HepG2 (cell line): ENCODE measurements around the gene EPC2. TPM values are rescaled to one million over a fixed set of nuclear protein-coding genes. Genes with fewer than 3 reads are reported as not detected.

Experiments used
- ATAC-seq: fragments of 200-7000 bp; cut with Tn5 transposase; 3 replicates; pipeline ENCODE4 v1.9.1; 2020; ENCODE audit warnings: mild to moderate bottlenecking, moderate library complexity
- BruUV-seq: library from RNA; stranded (reverse); fragments of 400-500 nt; replicated peaks from 2 replicates; lab custom pipeline; 2021; lab: Mats Ljungman, UMichigan
- CTCF ChIA-PET: fragments of 300-600 bp; formaldehyde crosslinking; extraction: SDS; loops from one replicate; lab custom pipeline; 2021; ENCODE audit warnings: low total read pairs, inconsistent platforms, low intra/inter-chr PET ratio; lab: Yijun Ruan, JAX
- POLR2A ChIA-PET: fragments of 350-600 bp; sonication (Branson Sonifier 250); formaldehyde crosslinking; loops from one replicate; lab custom pipeline; 2020; ENCODE audit warnings: antibody characterized with exemption, inconsistent platforms; lab: Yijun Ruan, JAX
- DNase-seq: peaks from one replicate; pipeline ENCODE4 v3.0.0-alpha.2; 2015; ENCODE audit warnings: low spot score
- FAIRE-seq: peaks from 3 replicates; lab custom pipeline; 2011; peaks lifted over from hg19 to GRCh38; lab: Jason Lieb, UNC
- H2AFZ ChIP-seq: one replicate; pipeline ENCODE4 v1.6.1; 2011; ENCODE audit warnings: low read length, inconsistent platforms
- H3K27ac ChIP-seq: fragments of 300-600 bp; 3 replicates; pipeline ENCODE4 v1.8.0; 2011; ENCODE audit warnings: mixed run types, mild to moderate bottlenecking, mixed read lengths, low read length, inconsistent platforms; ENCODE audit not compliant: insufficient read depth; ENCODE audit errors: extremely low read length
- H3K27me3 ChIP-seq, 2 experiments: fragments of 200-600 bp in 1 of 2; 2 replicates in 1 of 2; 3 replicates in 1 of 2; pipeline versions ENCODE4 v1.6.0 to v1.8.0; 2011; ENCODE audit warnings: low read length in 2 of 2, mild to moderate bottlenecking in 2 of 2, moderate library complexity in 2 of 2, inconsistent platforms in 1 of 2; ENCODE audit not compliant: insufficient read depth in 2 of 2, control insufficient read depth in 1 of 2
- H3K36me3 ChIP-seq, 2 experiments: fragments of 200-600 bp in 1 of 2; replicated peaks in 1 of 2; 2 replicates in 1 of 2; 3 replicates in 1 of 2; pipeline versions ENCODE4 v1.5.1 to v1.8.0; 2011; ENCODE audit warnings: low read length in 2 of 2, inconsistent platforms in 1 of 2; ENCODE audit not compliant: insufficient read depth in 2 of 2, control insufficient read depth in 1 of 2
- H3K4me1 ChIP-seq: 2 replicates; pipeline ENCODE4 v1.5.1; 2012; ENCODE audit warnings: low read length, inconsistent platforms; ENCODE audit not compliant: insufficient read depth
- H3K4me2 ChIP-seq: 2 replicates; pipeline ENCODE4 v1.6.0; 2011; ENCODE audit warnings: low read depth, low read length, inconsistent platforms
- H3K4me3 ChIP-seq, 3 experiments: fragments of 200-600 bp in 1 of 3; sonication (generic), shearing (Covaris generic) in 1 of 3; replicated peaks in 1 of 3; 2 replicates each; pipeline ENCODE4 v1.5.1; 2011 to 2016; ENCODE audit warnings: low read length in 3 of 3, inconsistent platforms in 2 of 3, low read depth in 2 of 3, mild to moderate bottlenecking in 2 of 3, control low read depth in 1 of 3, mixed read lengths in 1 of 3; ENCODE audit not compliant: insufficient read depth in 1 of 3
- H3K79me2 ChIP-seq: one replicate; pipeline ENCODE4 v1.6.1; 2011; ENCODE audit warnings: low read length, inconsistent platforms; ENCODE audit not compliant: insufficient read depth
- H3K9ac ChIP-seq: 2 replicates; pipeline ENCODE4 v1.6.0; 2011; ENCODE audit warnings: mild to moderate bottlenecking, low read depth, low read length, inconsistent platforms; ENCODE audit not compliant: insufficient read depth
- H3K9me3 ChIP-seq: 2 replicates; pipeline ENCODE4 v1.5.1; 2012; ENCODE audit warnings: mild to moderate bottlenecking, low read length
- H4K20me1 ChIP-seq: 2 replicates; pipeline ENCODE4 v1.6.0; 2011; ENCODE audit warnings: inconsistent platforms, mild to moderate bottlenecking, low read length, moderate library complexity; ENCODE audit not compliant: insufficient read depth
- GATAD2A ChIP-seq: IDR thresholded peaks from 2 replicates; pipeline ENCODE4 v1.6.1; 2016
- MEIS2 ChIP-seq: sonication (generic); formaldehyde crosslinking; IDR thresholded peaks from 2 replicates; pipeline ENCODE4 v1.9.0; 2021; ENCODE audit warnings: mild to moderate bottlenecking, missing genetic modification reagents
- ZNF350 ChIP-seq: sonication (generic); formaldehyde crosslinking; IDR thresholded peaks from 2 replicates; pipeline ENCODE4 v1.4.0; 2020; ENCODE audit warnings: mild to moderate bottlenecking, low read depth, missing genetic modification reagents, borderline replicate concordance
- ZNF468 ChIP-seq: sonication (generic); formaldehyde crosslinking; IDR thresholded peaks from 2 replicates; pipeline ENCODE4 v1.8.0; 2022; ENCODE audit warnings: mild to moderate bottlenecking, moderate library complexity, missing genetic modification reagents
- ZNF839 ChIP-seq: sonication (generic); formaldehyde crosslinking; IDR thresholded peaks from 2 replicates; pipeline ENCODE4 v1.4.0; 2020; ENCODE audit warnings: missing genetic modification reagents, mild to moderate bottlenecking, borderline replicate concordance
- WGBS: methylation state at CpG from one replicate; pipeline ENCODE4 v1.1.6; 2017; ENCODE audit warnings: low lambda C conversion rate; 5-methylcytosine and 5-hydroxymethylcytosine counted together
- in situ Hi-C: cut with HindIII; loops from 2 replicates; pipeline ENCODE4 v1.10.0; 2017; ENCODE audit warnings: low pct_unique_long_range_greater_than_20kb; ENCODE audit not compliant: extremely low pct_ligation_motif_present
- intact Hi-C: fragments of 100-400 bp; cut with micrococcal nuclease; formaldehyde crosslinking; loops from one replicate; pipeline ENCODE4 v1.10.0; 2022; ENCODE audit not compliant: unreplicated experiment
- polyA plus RNA-seq, 8 experiments: library from polyadenylated mRNA; depleted of rRNA in 3 of 8; stranded (reverse) in 7 of 8; unstranded in 1 of 8; fragments of >200 nt; fragmentation: Illumina TruSeq in 4 of 8; extraction: Trizol in 4 of 8; gene quantifications; 2 replicates each; pipeline versions ENCODE4 v1.2.1 to v1.2.3, GENCODE V29; 2011 to 2016; ENCODE audit warnings: low read depth in 4 of 8, missing spikeins in 1 of 8, mixed read lengths in 1 of 8; ENCODE audit not compliant: insufficient read depth in 1 of 8
- total RNA-seq, 5 experiments: library from RNA; depleted of rRNA; stranded (reverse); fragments of >200 nt; fragmentation: Illumina TruSeq; extraction: Trizol; gene quantifications; 2 replicates each; pipeline ENCODE4 v1.2.3, GENCODE V29; 2016; ENCODE audit warnings: low read depth in 1 of 5
- TF ChIP-seq, protein P1 (sequence below): IDR thresholded peaks from 2 replicates; pipeline ENCODE4 v1.6.1; 2016; ENCODE audit warnings: missing genetic modification reagents, missing compliant biosample characterization
- TF ChIP-seq, protein P2 (sequence below): sonication (generic); formaldehyde crosslinking; IDR thresholded peaks from 2 replicates; pipeline ENCODE4 v1.4.0; 2020; ENCODE audit warnings: missing genetic modification reagents, borderline replicate concordance

The EPC2 gene
- total and polyA plus RNA-seq, 2 of the 13 experiments (the other 11 are each of a cell fraction or from before 2014, with no cell fraction given): 20.5 to 22.0 TPM

DNA sequence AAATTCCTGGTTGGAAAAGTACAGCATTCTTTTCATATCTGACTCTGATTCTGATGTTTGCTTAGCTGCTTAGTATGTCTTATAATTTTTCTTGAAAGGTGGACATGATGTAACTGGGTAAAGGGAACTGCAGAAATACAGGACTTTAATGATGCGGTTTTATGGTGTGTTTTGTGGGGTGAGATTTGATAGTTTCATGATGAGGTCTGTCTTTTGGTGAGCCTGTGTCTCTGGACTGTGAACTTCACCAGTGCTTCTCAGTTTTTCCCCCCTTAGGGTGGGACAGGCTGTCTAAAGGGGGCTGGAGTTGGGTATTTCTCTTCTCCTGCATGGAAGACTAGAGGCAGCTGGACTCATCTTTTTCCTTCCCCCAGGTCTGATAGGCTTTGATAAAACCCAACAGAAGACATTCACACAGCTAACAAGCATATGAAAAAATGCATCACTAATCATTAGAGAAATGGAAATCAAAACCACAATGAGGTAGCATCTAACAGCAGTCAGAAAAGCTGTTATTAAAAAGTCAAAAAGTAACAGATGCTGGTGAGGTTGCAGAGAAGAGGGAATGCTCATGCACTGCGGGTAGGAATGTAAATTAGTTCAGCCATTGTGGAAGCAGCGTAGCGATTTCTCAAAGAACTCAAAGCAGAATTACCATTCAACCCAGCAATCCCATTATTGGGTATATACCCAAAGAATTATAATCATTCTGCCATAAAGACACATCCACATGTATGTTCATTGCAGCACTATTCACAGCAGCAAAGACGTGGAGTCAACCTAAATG is 77.6 kb downstream of the EPC2 start:
- Histone ChIP-seq H3K79me2 (peaks cover 72% of the 10 kb centered on the region), H3K27me3 (no peaks in the 10 kb centered on the region), H3K9me3 (no peaks in the 10 kb centered on the region), H2AFZ (no peak overlapping the region), H3K4me1 (peaks cover 35% of the 10 kb centered on the region), H3K4me2 (no peak overlapping the region), H3K4me3 (no peak overlapping the region), H3K36me3 (peaks cover 0 to 4% of the 10 kb centered on the region in 2 experiments; a peak in 1 of 5 replicates), H3K27ac (no peak overlapping the region), H4K20me1 (peaks cover 29% of the 10 kb centered on the region), H3K9ac (no peak overlapping the region)
- 97% methylated on average over 5 of the region's 5 CpGs for WGBS
- CTCF ChIA-PET: no interaction called here
- POLR2A ChIA-PET: no interaction called here
- in situ Hi-C loops: no loop called here
- no peak for TF ChIP-seq ZNF468 (CRISPR knock-in tag)
- TF ChIP-seq ZNF839: no peak
- no peak for TF ChIP-seq ZNF350
- TF ChIP-seq, protein P1, sequence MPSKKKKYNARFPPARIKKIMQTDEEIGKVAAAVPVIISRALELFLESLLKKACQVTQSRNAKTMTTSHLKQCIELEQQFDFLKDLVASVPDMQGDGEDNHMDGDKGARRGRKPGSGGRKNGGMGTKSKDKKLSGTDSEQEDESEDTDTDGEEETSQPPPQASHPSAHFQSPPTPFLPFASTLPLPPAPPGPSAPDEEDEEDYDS (CRISPR knock-in tag): no peak
- no peak for TF ChIP-seq GATAD2A (CRISPR knock-in tag)
- no peak for DNase-seq
- BruUV-seq: TSS peak; percentile 7
- no peak for ATAC-seq
- intact Hi-C loops: no loop called here
- FAIRE-seq: no peak

DNA sequence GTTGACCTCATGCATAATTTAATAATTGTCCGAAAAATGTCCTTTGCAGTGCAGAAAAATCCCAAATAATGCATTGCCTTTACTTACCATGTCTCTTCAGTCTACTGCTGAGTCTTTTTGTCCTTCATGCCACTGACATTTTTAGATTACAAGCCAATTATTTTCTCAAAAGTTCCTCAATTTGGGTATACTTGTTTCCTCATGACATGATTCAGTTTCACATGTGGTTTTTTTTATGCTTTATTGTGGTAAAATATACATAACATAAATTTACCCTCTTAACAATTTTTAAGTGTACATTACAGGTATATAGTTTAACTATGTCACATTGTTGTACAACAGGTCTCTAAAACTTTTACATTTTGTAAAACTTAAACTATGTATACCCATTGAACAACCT is 81.0 kb downstream of the EPC2 start:
- DNase-seq (no peak), ATAC-seq (no peak), FAIRE-seq (no peak)
- intact Hi-C loops (loop anchor here (5.0 kb wide), 1 partner anchor 38 kb away; no protein-coding TSS in a partner anchor), in situ Hi-C loops (no loop called here)
- Histone ChIP-seq H3K9me3 (no peaks in the 10 kb centered on the region), H4K20me1 (peaks cover 12% of the 10 kb centered on the region), H3K36me3 (peaks cover 2 to 4% of the 10 kb centered on the region in 2 experiments; a peak in 2 of 5 replicates), H3K4me3 (no peak overlapping the region), H3K79me2 (peaks cover 50% of the 10 kb centered on the region), H2AFZ (no peak overlapping the region), H3K4me1 (0 out of 2 replicates have a peak, but pooled peaks cover 6% of the 10 kb centered on the region), H3K27ac (no peak overlapping the region), H3K27me3 (no peaks in the 10 kb centered on the region), H3K4me2 (no peak overlapping the region), H3K9ac (no peak overlapping the region)
- BruUV-seq: no TSS peak
- POLR2A ChIA-PET: no interaction called here
- TF ChIP-seq, protein P2, sequence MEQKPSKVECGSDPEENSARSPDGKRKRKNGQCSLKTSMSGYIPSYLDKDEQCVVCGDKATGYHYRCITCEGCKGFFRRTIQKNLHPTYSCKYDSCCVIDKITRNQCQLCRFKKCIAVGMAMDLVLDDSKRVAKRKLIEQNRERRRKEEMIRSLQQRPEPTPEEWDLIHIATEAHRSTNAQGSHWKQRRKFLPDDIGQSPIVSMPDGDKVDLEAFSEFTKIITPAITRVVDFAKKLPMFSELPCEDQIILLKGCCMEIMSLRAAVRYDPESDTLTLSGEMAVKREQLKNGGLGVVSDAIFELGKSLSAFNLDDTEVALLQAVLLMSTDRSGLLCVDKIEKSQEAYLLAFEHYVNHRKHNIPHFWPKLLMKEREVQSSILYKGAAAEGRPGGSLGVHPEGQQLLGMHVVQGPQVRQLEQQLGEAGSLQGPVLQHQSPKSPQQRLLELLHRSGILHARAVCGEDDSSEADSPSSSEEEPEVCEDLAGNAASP (CRISPR knock-in tag): no peak
- no peak for TF ChIP-seq MEIS2 (CRISPR knock-in tag)
- CTCF ChIA-PET: no interaction called here
- WGBS: 96% methylated on average over 1 of the region's 1 CpG
